ENCODE data around the gene NTM. TPM values are rescaled to one million over a fixed set of nuclear protein-coding genes. Genes with fewer than 3 reads are reported as not detected.

Gene NTM
- total and polyA plus RNA-seq, 2 experiments from 2014 or later, result 2.2 to 4.9 TPM

DNA sequence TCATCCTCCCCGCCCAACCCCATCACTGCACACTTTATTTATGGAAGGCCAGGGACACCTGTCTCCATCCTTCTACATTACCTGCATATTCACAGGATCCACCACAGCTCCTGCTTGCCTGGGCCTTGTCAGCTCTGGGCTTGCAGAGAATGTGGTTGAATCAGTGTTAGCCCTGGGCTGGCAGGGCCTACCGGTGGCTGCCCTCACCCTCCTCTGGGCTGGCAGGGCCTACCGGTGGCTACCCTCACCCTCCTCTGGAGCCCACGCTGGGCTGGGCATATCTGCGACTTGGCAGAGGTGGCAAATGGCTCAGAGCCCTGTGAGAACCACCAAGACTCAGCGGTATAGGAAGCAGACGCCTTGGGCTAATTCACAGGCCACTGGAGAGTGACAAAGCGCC, 300.9 kb downstream of the NTM start:
- no peaks in the 10 kb centered on the region for H3K9me3 ChIP-seq (ENCODE audit: low read depth)
- 91% methylated on average over 8 of the region's 8 CpGs for WGBS (ENCODE audit: low lambda C conversion rate, missing lambda C conversion rate)
- H3K27ac ChIP-seq, result no peak overlapping the region
- H4K20me1 ChIP-seq (ENCODE audit: insufficient read depth, poor library complexity, severe bottlenecking), result no peaks in the 10 kb centered on the region
- no peak for DNase-seq (ENCODE audit: low spot score)
- peaks cover 19% of the 10 kb centered on the region for H3K27me3 ChIP-seq
- no peak for TF ChIP-seq EZH2 (IDR thresholded peaks at IDR 0.05; ENCODE audit: borderline replicate concordance)
- TF ChIP-seq EZH2phosphoT487 (IDR thresholded peaks at IDR 0.05; ENCODE audit: low read depth, severe bottlenecking, unreplicated experiment), result no peak
- TF ChIP-seq, protein P1, sequence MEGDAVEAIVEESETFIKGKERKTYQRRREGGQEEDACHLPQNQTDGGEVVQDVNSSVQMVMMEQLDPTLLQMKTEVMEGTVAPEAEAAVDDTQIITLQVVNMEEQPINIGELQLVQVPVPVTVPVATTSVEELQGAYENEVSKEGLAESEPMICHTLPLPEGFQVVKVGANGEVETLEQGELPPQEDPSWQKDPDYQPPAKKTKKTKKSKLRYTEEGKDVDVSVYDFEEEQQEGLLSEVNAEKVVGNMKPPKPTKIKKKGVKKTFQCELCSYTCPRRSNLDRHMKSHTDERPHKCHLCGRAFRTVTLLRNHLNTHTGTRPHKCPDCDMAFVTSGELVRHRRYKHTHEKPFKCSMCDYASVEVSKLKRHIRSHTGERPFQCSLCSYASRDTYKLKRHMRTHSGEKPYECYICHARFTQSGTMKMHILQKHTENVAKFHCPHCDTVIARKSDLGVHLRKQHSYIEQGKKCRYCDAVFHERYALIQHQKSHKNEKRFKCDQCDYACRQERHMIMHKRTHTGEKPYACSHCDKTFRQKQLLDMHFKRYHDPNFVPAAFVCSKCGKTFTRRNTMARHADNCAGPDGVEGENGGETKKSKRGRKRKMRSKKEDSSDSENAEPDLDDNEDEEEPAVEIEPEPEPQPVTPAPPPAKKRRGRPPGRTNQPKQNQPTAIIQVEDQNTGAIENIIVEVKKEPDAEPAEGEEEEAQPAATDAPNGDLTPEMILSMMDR (IDR thresholded peaks at IDR 0.05; ENCODE audit: poor library complexity), result no peak
- H3K4me1 ChIP-seq (ENCODE audit: insufficient read depth), result no peaks in the 10 kb centered on the region
- no peak overlapping the region for H2AFZ ChIP-seq
- no peaks in the 10 kb centered on the region for H3K9me2 ChIP-seq (replicated peaks; ENCODE audit: insufficient read depth)
- no peaks in the 10 kb centered on the region for H3K79me2 ChIP-seq
- no peak overlapping the region for H3K4me2 ChIP-seq
- no peak overlapping the region for H3K4me3 ChIP-seq
- H3K36me3 ChIP-seq (replicated peaks; ENCODE audit: insufficient read depth, low read depth), result no peaks in the 10 kb centered on the region

DNA sequence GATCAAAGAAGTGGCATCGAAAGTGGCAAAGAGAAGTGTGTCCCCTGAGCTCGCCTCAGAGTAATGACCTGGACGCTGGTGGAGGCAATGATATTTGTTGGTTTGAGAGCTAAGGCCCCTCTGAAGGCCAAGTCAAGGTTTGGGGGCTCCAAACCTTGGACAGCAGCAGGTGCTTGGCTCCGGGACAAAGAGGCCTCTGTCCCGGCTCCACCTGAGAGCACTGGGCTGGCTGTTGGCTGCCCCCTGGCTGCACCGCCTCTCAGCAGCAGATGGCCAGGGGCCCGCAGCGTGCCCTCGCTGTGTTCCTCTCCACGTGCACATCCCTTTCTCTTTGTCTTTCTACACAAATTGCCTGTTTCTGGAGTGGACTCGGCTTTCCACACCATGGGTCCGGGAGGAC, 301.3 kb downstream of the NTM start:
- TF ChIP-seq, protein P1 (IDR thresholded peaks at IDR 0.05; ENCODE audit: poor library complexity), result peak; percentile 28
- TF ChIP-seq EZH2phosphoT487 (IDR thresholded peaks at IDR 0.05; ENCODE audit: low read depth, severe bottlenecking, unreplicated experiment), result no peak
- H3K27ac ChIP-seq, result no peak overlapping the region
- no peaks in the 10 kb centered on the region for H4K20me1 ChIP-seq (ENCODE audit: insufficient read depth, poor library complexity, severe bottlenecking)
- no peaks in the 10 kb centered on the region for H3K9me2 ChIP-seq (replicated peaks; ENCODE audit: insufficient read depth)
- no peaks in the 10 kb centered on the region for H3K79me2 ChIP-seq
- H2AFZ ChIP-seq, result no peak overlapping the region
- H3K36me3 ChIP-seq (replicated peaks; ENCODE audit: insufficient read depth, low read depth), result no peaks in the 10 kb centered on the region
- H3K4me3 ChIP-seq, result no peak overlapping the region
- no peak for DNase-seq (ENCODE audit: low spot score)
- H3K9me3 ChIP-seq (ENCODE audit: low read depth), result no peaks in the 10 kb centered on the region
- 81% methylated on average over 12 of the region's 12 CpGs for WGBS (ENCODE audit: low lambda C conversion rate, missing lambda C conversion rate)
- H3K4me2 ChIP-seq, result no peak overlapping the region
- H3K27me3 ChIP-seq, result peaks cover 19% of the 10 kb centered on the region
- H3K4me1 ChIP-seq (ENCODE audit: insufficient read depth), result no peaks in the 10 kb centered on the region

GRCh38 chr11:131672191-131672590, 301.8 kb downstream of the NTM start:
- no peaks in the 10 kb centered on the region for H3K9me3 ChIP-seq (ENCODE audit: low read depth)
- no peaks in the 10 kb centered on the region for H3K36me3 ChIP-seq (replicated peaks; ENCODE audit: insufficient read depth, low read depth)
- no peak overlapping the region for H2AFZ ChIP-seq
- no peak overlapping the region for H3K4me2 ChIP-seq
- WGBS (ENCODE audit: low lambda C conversion rate, missing lambda C conversion rate), result 92% methylated on average over 15 of the region's 15 CpGs
- H3K27me3 ChIP-seq, result peaks cover 19% of the 10 kb centered on the region
- TF ChIP-seq EZH2 (IDR thresholded peaks at IDR 0.05; ENCODE audit: borderline replicate concordance), result no peak
- TF ChIP-seq, protein P1 (IDR thresholded peaks at IDR 0.05; ENCODE audit: poor library complexity), result no peak
- TF ChIP-seq EZH2phosphoT487 (IDR thresholded peaks at IDR 0.05; ENCODE audit: low read depth, severe bottlenecking, unreplicated experiment), result no peak
- no peaks in the 10 kb centered on the region for H4K20me1 ChIP-seq (ENCODE audit: insufficient read depth, poor library complexity, severe bottlenecking)
- no peak overlapping the region for H3K27ac ChIP-seq
- no peak for DNase-seq (ENCODE audit: low spot score)
- no peak overlapping the region for H3K4me3 ChIP-seq
- H3K4me1 ChIP-seq (ENCODE audit: insufficient read depth), result no peaks in the 10 kb centered on the region
- H3K9me2 ChIP-seq (replicated peaks; ENCODE audit: insufficient read depth), result no peaks in the 10 kb centered on the region
- H3K79me2 ChIP-seq, result no peaks in the 10 kb centered on the region

Data from hepatocyte (in vitro differentiated cells).